ENCODE measurements around the gene KLHDC2. TPM values are rescaled to one million over a fixed set of nuclear protein-coding genes. Genes with fewer than 3 reads are reported as not detected.

KLHDC2 gene
- total and polyA plus RNA-seq, 2 donors (not counting 1 experiment from before 2014, with no cell fraction given), result 43.4 to 60.5 TPM

DNA sequence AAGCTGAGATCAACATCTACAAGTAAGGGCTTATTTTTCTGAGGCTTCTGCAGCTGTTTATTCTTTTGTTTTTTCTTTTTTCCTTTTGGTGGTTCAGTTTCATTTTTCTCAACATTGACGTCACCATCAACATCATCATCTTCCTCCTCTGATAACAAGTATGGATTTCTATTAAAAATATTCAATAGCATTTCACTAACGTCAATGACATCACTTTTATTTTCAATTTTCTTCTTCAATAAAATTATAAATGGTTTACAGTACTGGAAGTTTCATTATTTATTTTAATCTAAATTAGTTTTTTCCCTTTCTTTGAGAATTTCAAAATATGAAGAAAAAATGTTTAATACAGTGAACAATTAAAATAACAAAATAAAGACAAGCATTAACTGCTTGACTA, 60.7 kb downstream of the KLHDC2 start:
- no peak for ATAC-seq (ENCODE audit: low read depth)
- H3K9ac ChIP-seq (ENCODE audit: low read length), result no peak overlapping the region
- H3K4me1 ChIP-seq (ENCODE audit: control insufficient read depth in 2 of 2, insufficient read depth in 2 of 2, low read length in 2 of 2), result no peaks in the 10 kb centered on the region
- intact Hi-C loops (cut with micrococcal nuclease), result no loop called here
- peaks cover 3% of the 10 kb centered on the region for H3K4me1 Mint-ChIP-seq
- H3K9me3 Mint-ChIP-seq (ENCODE audit: insufficient read depth), result no peaks in the 10 kb centered on the region
- no peak overlapping the region for H2AFZ ChIP-seq (ENCODE audit: insufficient read depth, low read depth, low read length, poor library complexity, severe bottlenecking)
- ChIA-PET CTCF (interaction anchor here (0.6 to 2.8 kb wide), 8 partner anchors 34 to 368 kb away, joined by 3 to 12 read pairs (median 3); partner anchors contain the start of gene DNAAF2), POLR2A (no interaction called here)
- no peak for DNase-seq
- H3K4me2 ChIP-seq (replicated peaks; ENCODE audit: low read depth, low read length, poor library complexity, severe bottlenecking), result no peak overlapping the region
- H3K4me3 ChIP-seq (ENCODE audit: control extremely low read depth in 1 of 5, extremely low read depth in 1 of 5, insufficient read depth in 1 of 5, low read depth in 2 of 5, low read length in 4 of 5), result no peak overlapping the region
- TF ChIP-seq, protein P1, sequence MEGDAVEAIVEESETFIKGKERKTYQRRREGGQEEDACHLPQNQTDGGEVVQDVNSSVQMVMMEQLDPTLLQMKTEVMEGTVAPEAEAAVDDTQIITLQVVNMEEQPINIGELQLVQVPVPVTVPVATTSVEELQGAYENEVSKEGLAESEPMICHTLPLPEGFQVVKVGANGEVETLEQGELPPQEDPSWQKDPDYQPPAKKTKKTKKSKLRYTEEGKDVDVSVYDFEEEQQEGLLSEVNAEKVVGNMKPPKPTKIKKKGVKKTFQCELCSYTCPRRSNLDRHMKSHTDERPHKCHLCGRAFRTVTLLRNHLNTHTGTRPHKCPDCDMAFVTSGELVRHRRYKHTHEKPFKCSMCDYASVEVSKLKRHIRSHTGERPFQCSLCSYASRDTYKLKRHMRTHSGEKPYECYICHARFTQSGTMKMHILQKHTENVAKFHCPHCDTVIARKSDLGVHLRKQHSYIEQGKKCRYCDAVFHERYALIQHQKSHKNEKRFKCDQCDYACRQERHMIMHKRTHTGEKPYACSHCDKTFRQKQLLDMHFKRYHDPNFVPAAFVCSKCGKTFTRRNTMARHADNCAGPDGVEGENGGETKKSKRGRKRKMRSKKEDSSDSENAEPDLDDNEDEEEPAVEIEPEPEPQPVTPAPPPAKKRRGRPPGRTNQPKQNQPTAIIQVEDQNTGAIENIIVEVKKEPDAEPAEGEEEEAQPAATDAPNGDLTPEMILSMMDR (IDR thresholded peaks at IDR 0.05), result no peak
- TF ChIP-seq EZH2 (IDR thresholded peaks at IDR 0.05; ENCODE audit: borderline replicate concordance, insufficient read depth, low read depth, low read length, poor library complexity, severe bottlenecking), result no peak
- peaks cover 17 to 85% of the 10 kb centered on the region in 2 experiments for H3K36me3 ChIP-seq (replicated peaks in 1 of 2; ENCODE audit: control extremely low read depth in 1 of 2, control insufficient read depth in 1 of 2, extremely low read depth in 1 of 2, insufficient read depth in 2 of 2, low read length in 1 of 2)
- no peaks in the 10 kb centered on the region for H4K20me1 ChIP-seq (ENCODE audit: control insufficient read depth, insufficient read depth, low read length, poor library complexity, severe bottlenecking)
- no peaks in the 10 kb centered on the region for H3K27me3 ChIP-seq (replicated peaks in 1 of 4; ENCODE audit: control extremely low read depth in 1 of 4, control insufficient read depth in 3 of 4, insufficient read depth in 4 of 4, low read length in 3 of 4)
- H3K9me3 ChIP-seq (ENCODE audit: control extremely low read depth in 1 of 3, control insufficient read depth in 2 of 3, insufficient read depth in 1 of 3, low read length in 2 of 3), result no peaks in the 10 kb centered on the region
- H3K4me3 Mint-ChIP-seq, result no peak overlapping the region
- H3K27me3 Mint-ChIP-seq, result no peaks in the 10 kb centered on the region
- no CpG with 5 or more reads among the region's 2 CpGs for WGBS (ENCODE audit: insufficient coverage)
- peaks cover 2% of the 10 kb centered on the region for H3K79me2 ChIP-seq (ENCODE audit: control insufficient read depth, insufficient read depth, low read length)
- H3K27ac ChIP-seq (ENCODE audit: low read length in 2 of 2), result no peak overlapping the region
- no peak overlapping the region for H3K27ac Mint-ChIP-seq

Other genes with a start within 250 kb of the KLHDC2 start
- gene RPS29, start 181.8 kb upstream of the KLHDC2 start, total RNA-seq, result 2,497 and 2,873 TPM in 2 replicates
- gene RPS29, start 181.8 kb upstream of the KLHDC2 start, polyA plus RNA-seq, result 14,358 and 29,966 TPM in 2 replicates
- 10.3 and 13.0 TPM in 2 replicates for gene LRR1, start 169.2 kb upstream of the KLHDC2 start, total RNA-seq
- gene LRR1, start 169.2 kb upstream of the KLHDC2 start, polyA plus RNA-seq, result 2.7 and 3.5 TPM in 2 replicates
- gene RPL36AL, start 147.5 kb upstream of the KLHDC2 start, total RNA-seq, result 151 and 171 TPM in 2 replicates
- 169 and 263 TPM in 2 replicates for gene RPL36AL, start 147.5 kb upstream of the KLHDC2 start, polyA plus RNA-seq
- 36.2 and 39.9 TPM in 2 replicates for gene MGAT2, start 147.4 kb upstream of the KLHDC2 start, total RNA-seq
- gene MGAT2, start 147.4 kb upstream of the KLHDC2 start, polyA plus RNA-seq, result 8.5 and 12.3 TPM in 2 replicates
- 7.7 and 8.5 TPM in 2 replicates for gene DNAAF2, start 132.9 kb upstream of the KLHDC2 start, total RNA-seq
- gene DNAAF2, start 132.9 kb upstream of the KLHDC2 start, polyA plus RNA-seq, result 23.3 and 26.9 TPM in 2 replicates
- 2.2 and 2.6 TPM in 2 replicates for gene POLE2, start 79.9 kb upstream of the KLHDC2 start, total RNA-seq
- 0.68 and 1.4 TPM in 2 replicates for gene POLE2, start 79.9 kb upstream of the KLHDC2 start, polyA plus RNA-seq
- gene KLHDC1, start 75.0 kb upstream of the KLHDC2 start, total RNA-seq, result 11.7 and 13.7 TPM in 2 replicates
- 2.8 and 3.0 TPM in 2 replicates for gene KLHDC1, start 75.0 kb upstream of the KLHDC2 start, polyA plus RNA-seq
- gene NEMF, start 84.6 kb downstream of the KLHDC2 start, total RNA-seq, result 127 and 146 TPM in 2 replicates
- 26.7 and 36.7 TPM in 2 replicates for gene NEMF, start 84.6 kb downstream of the KLHDC2 start, polyA plus RNA-seq
- gene ARF6, start 124.9 kb downstream of the KLHDC2 start, total RNA-seq, result 132 and 135 TPM in 2 replicates
- 95.6 and 96.6 TPM in 2 replicates for gene ARF6, start 124.9 kb downstream of the KLHDC2 start, polyA plus RNA-seq